Activated T-cell treated with anti-CD3 and anti-CD28 coated beads, Interleukin-2, amount 50 U/mL, for 24 hours (primary cell): ENCODE results near the gene CORIN.

Source experiments
- DNase-seq: peaks from one replicate; pipeline ENCODE4 v3.0.0-alpha.2; 2020
- H3K27ac Mint-ChIP-seq: 2 replicates; pipeline ENCODE4 v1.8.0; 2020; ENCODE audit warnings: mild to moderate bottlenecking, mixed read lengths
- H3K27me3 Mint-ChIP-seq: 2 replicates; pipeline ENCODE4 v1.8.0; 2020; ENCODE audit warnings: mixed read lengths
- H3K36me3 Mint-ChIP-seq: 2 replicates; pipeline ENCODE4 v1.8.0; 2020; ENCODE audit warnings: low read depth, mixed read lengths
- H3K4me1 Mint-ChIP-seq: 2 replicates; pipeline ENCODE4 v1.8.0; 2020; ENCODE audit warnings: low read depth, mixed read lengths
- H3K4me3 Mint-ChIP-seq: 2 replicates; pipeline ENCODE4 v1.8.0; 2020; ENCODE audit warnings: mild to moderate bottlenecking, moderate library complexity, mixed read lengths
- H3K9me3 Mint-ChIP-seq: 2 replicates; pipeline ENCODE4 v1.8.0; 2020; ENCODE audit warnings: mixed read lengths

The CORIN gene

DNA sequence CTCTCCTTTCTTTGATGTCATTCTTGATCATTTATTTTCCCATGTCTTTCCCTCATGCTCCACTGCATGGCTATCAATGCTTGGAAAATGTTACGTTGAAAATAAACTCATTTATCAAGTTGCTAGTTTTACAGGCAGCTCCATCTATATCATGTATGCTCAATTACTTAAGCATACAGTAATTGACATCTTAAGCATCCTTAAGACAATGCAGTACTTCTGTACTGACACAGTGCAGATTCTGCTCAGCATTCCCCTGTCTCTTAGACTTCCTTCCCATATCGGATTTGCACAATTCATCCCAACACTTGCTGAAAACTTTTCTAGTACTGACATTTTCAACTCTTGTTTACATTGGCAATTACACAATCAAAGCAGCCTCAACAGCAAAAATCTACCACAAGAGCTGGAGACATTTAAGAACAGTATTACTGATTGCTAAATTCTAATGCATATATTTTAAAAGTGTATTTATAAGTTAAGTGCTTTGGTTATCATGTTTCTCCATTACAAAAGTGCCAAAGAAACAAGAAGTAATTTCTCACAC is 187.2 kb downstream of the CORIN start:
- Mint-ChIP-seq H3K9me3 (no peaks in the 10 kb centered on the region), H3K27me3 (no peaks in the 10 kb centered on the region), H3K27ac (no peak overlapping the region), H3K36me3 (no peaks in the 10 kb centered on the region), H3K4me1 (no peaks in the 10 kb centered on the region), H3K4me3 (no peak overlapping the region)
- no peak for DNase-seq

DNA sequence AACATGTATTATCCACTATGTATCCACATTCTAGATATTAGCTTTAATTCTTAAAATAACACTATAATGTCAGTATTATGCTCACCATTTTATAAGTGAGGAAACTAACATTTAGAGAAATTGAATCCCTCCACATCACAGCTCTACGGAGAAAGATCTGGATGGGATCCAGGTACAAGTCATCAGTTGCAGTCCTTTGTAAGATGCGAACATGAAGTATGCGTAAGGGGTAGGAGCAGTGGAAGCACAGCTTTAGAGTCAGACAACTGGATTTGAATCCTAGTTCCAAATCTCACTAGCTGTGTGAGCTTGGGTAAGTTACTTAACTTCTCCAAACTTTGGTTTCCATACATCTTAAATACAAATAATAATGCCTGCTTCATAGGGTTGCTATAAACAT is 190.3 kb downstream of the CORIN start:
- H3K36me3 Mint-ChIP-seq, result no peaks in the 10 kb centered on the region
- H3K9me3 Mint-ChIP-seq, result no peaks in the 10 kb centered on the region
- no peak overlapping the region for H3K27ac Mint-ChIP-seq
- H3K4me1 Mint-ChIP-seq, result no peaks in the 10 kb centered on the region
- no peak for DNase-seq
- no peak overlapping the region for H3K4me3 Mint-ChIP-seq
- H3K27me3 Mint-ChIP-seq, result peaks cover 9% of the 10 kb centered on the region

DNA sequence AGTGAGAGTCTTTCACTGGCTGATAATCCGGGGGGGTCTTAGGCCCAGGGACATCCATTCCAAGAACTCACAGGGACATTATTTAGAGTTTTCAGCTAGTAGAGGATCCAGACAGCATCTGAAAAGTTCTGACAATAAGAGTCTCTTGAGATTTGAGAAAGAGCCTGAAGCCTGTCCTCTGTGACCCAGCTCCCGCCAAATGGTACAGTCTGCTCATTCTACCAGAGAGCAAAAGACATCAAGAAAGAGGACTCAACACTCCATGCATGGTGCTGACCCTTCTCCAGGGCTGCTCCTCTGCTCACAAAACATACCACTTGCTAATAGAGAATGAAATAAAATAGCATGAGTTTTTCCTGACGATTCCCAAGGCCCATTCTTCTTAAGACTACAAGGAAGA is 190.8 kb downstream of the CORIN start:
- H3K36me3 Mint-ChIP-seq, result no peaks in the 10 kb centered on the region
- H3K4me1 Mint-ChIP-seq, result no peaks in the 10 kb centered on the region
- H3K27me3 Mint-ChIP-seq, result peaks cover 11% of the 10 kb centered on the region
- no peak overlapping the region for H3K4me3 Mint-ChIP-seq
- DNase-seq, result no peak
- no peaks in the 10 kb centered on the region for H3K9me3 Mint-ChIP-seq
- H3K27ac Mint-ChIP-seq, result no peak overlapping the region

DNA sequence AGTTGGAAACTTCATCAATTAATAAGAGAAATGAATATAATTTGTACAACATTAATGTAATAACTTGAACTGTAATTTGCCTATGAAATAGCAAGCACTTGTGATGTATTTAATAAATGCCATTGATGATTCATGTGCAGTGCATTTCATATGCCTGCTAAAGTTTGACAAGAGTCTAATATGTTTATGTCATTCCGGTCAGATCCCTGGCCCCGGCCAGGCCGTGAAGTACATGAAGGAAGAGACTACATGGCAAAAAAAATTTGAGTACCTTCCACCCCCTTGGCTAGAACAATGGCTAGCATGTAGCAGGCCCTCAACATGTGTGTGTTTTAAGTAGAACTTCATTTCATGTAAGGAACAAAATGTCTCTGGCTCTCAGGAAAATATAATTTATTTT is 191.5 kb downstream of the CORIN start:
- no peaks in the 10 kb centered on the region for H3K4me1 Mint-ChIP-seq
- no peak overlapping the region for H3K27ac Mint-ChIP-seq
- no peak for DNase-seq
- no peaks in the 10 kb centered on the region for H3K36me3 Mint-ChIP-seq
- no peaks in the 10 kb centered on the region for H3K9me3 Mint-ChIP-seq
- H3K27me3 Mint-ChIP-seq, result peaks cover 11% of the 10 kb centered on the region
- no peak overlapping the region for H3K4me3 Mint-ChIP-seq

DNA sequence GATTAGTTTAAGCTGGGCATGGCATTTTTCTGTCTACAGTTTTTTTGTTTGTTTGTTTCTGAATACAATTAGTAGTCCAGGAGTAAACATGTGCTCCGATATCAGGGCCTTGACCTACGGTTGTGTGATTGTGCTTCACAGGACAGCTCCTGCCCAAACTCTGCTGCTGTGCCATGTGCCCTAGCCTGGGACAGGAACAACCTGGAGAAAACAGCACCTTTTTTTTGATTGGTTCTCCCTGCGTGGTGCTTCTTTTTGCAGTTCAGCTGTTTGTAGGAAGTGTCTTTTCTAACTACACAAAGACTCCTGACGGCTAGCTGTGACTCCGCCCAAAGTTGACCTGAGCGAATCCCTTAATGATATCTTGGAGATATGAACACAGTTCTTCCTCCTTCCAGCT is 194.0 kb downstream of the CORIN start:
- H3K27ac Mint-ChIP-seq, result no peak overlapping the region
- peaks cover 16% of the 10 kb centered on the region for H3K27me3 Mint-ChIP-seq

DNA sequence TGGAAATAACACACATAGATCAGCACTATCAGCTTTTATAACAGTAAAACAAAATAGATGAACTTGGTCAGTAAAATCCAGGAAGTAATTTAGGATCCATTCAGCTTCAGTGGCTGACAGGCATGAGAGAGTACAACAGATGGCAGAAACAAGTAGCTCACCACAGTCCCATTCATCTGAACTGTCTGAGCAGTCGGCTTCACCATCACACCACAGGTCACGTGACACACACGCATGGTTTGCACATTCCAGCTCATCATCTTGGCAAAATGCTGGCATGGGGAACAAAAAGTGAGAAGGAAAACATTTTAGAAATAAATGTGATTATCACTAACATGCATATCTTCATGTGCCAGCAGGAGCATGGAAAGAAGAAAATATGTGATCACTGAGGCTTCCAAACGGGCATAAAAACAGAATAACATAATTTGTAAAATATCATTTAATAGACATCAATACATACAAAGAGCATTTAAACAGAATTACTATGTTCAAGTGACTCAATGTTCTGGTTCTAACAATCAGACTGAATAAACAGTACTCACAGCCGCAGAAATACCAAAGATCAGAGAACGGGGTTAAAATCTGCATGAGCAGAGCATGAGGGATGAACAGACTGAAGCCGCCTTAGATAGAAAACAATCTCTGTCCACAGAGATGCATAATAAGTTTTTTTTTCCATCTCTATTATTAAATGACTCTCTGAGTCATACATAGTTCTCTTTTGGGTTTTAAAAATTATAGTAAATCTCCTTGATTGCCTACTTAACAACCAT is 194.7 kb downstream of the CORIN start:
- DNase-seq, result no peak
- Mint-ChIP-seq H3K36me3 (no peaks in the 10 kb centered on the region), H3K27me3 (peaks cover 16% of the 10 kb centered on the region), H3K9me3 (no peaks in the 10 kb centered on the region), H3K4me3 (no peak overlapping the region), H3K4me1 (no peaks in the 10 kb centered on the region), H3K27ac (no peak overlapping the region)

More for the DNA sequence above, 194.0 kb downstream of the CORIN start:
- no peaks in the 10 kb centered on the region for H3K36me3 Mint-ChIP-seq
- H3K9me3 Mint-ChIP-seq, result no peaks in the 10 kb centered on the region
- DNase-seq, result no peak
- H3K4me3 Mint-ChIP-seq, result no peak overlapping the region
- no peaks in the 10 kb centered on the region for H3K4me1 Mint-ChIP-seq

DNA sequence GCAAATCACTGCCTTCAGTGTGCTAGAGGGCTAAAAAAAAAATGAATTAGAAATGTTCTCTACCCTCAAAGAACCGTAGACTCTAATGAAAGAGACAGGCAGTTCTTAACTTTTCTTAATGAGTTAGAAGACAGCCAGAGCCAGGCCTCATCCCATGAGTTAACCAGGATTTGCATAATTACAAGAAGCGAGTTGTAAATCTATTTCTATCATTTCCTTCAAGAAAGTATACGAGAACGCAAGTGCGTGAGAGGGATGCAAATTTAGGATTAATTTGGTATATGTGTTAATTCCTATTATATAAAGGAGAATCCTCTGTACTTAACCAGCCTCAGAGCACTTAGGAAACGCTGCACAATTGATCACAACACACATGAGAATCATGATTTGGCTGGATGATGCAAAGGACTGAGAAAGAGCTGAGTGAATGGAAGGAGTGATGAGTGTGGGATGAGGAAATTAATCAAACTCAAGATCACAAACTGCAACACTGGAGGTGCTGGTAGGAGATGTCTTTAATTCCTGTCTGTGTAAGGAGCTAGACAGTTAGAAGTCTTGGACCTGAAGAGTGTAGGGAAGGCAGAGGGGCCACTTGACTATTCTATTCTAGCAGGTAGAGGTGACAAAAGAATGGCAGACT is 195.6 kb downstream of the CORIN start:
- no peak overlapping the region for H3K27ac Mint-ChIP-seq
- no peaks in the 10 kb centered on the region for H3K4me1 Mint-ChIP-seq
- DNase-seq, result no peak
- no peaks in the 10 kb centered on the region for H3K9me3 Mint-ChIP-seq
- H3K36me3 Mint-ChIP-seq, result no peaks in the 10 kb centered on the region
- peaks cover 19% of the 10 kb centered on the region for H3K27me3 Mint-ChIP-seq
- no peak overlapping the region for H3K4me3 Mint-ChIP-seq

DNA sequence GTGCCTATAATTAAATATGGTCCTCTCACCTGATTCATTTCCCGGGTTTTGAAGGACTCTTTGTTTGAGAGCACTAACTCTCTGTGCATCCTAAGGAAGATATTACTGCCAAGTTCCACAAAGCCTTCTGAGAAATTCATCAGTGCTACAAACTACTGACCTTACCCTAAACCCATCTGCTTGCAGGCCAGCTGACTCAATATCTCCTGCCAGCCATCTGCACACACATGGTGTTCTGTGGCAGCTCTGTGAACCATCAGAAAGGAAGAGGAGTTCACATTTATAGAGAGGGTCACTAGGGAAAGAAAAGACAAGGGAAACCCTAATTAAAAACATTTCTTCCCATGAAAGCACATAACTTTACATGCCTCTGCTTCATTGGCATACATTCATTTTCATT is 196.1 kb downstream of the CORIN start:
- Mint-ChIP-seq H3K36me3 (no peaks in the 10 kb centered on the region), H3K9me3 (peaks cover 4% of the 10 kb centered on the region), H3K4me1 (no peaks in the 10 kb centered on the region), H3K27me3 (peaks cover 24% of the 10 kb centered on the region), H3K4me3 (no peak overlapping the region), H3K27ac (no peak overlapping the region)
- no peak for DNase-seq

DNA sequence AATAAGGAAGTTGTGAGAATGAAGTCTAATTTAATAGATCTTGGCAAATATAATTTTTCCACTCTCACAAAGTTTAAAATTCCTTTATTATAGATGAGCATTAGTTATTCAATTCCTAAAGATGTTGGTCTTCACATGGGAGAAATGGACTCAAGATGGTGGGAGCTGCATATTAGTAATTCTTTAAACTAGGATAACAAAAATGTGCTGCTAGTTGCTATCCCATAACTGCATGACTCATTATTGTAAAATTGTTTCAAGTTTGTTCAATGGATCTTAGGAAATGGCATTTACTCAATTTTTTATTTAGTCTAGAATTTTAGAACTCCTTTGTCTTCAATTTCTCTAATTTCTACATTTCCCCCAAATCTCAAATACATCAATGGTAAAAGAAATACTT is 197.0 kb downstream of the CORIN start:
- DNase-seq, result no peak
- Mint-ChIP-seq H3K9me3 (peaks cover 6% of the 10 kb centered on the region), H3K27ac (no peak overlapping the region), H3K36me3 (no peaks in the 10 kb centered on the region), H3K27me3 (peaks cover 28% of the 10 kb centered on the region), H3K4me1 (no peaks in the 10 kb centered on the region), H3K4me3 (no peak overlapping the region)

DNA sequence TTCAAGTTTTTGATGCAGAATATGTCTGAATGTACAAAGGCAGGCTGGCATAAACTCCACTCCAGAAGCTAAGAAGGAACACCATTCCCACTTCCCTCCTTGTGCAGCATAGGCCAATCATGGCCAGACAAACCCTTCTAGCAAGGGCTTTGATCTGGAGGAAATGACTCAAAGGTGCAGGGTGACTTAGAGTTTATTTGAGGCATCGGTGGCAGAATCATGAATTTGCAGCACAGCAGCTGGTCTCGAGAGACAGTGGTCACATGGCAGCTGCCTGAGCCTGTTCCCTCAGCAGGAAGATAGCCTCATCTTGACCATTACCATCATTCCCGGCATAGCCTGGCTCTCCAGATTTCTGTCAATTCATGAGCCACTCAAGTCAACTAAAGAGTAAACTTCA is 198.3 kb downstream of the CORIN start:
- H3K4me1 Mint-ChIP-seq, result no peaks in the 10 kb centered on the region
- H3K9me3 Mint-ChIP-seq, result peaks cover 6% of the 10 kb centered on the region
- DNase-seq, result no peak
- H3K27me3 Mint-ChIP-seq, result peaks cover 25% of the 10 kb centered on the region
- H3K36me3 Mint-ChIP-seq, result no peaks in the 10 kb centered on the region
- no peak overlapping the region for H3K27ac Mint-ChIP-seq
- H3K4me3 Mint-ChIP-seq, result no peak overlapping the region

DNA sequence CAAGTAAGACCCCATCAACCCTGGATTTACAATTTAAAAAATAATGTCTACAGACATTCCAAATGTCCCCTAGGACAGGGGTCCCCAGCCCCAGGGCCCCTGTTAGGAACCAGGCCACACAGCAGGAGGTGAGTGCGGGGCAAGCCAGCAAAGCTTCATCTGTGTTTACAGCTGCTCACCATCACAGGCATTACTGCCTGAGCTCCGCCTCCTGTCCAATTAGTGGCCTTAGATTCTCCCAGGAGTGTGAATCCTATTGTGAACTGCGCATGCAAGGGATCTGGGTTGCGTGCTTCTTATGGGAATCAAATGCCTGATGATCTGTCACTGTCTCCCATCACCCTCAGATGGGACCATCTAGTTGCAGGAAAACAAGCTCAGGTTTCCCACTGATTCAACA is 206.7 kb downstream of the CORIN start:
- Mint-ChIP-seq H3K36me3 (no peaks in the 10 kb centered on the region), H3K27ac (no peak overlapping the region), H3K4me1 (no peaks in the 10 kb centered on the region), H3K27me3 (peaks cover 3% of the 10 kb centered on the region), H3K9me3 (no peaks in the 10 kb centered on the region), H3K4me3 (no peak overlapping the region)
- no peak for DNase-seq

DNA sequence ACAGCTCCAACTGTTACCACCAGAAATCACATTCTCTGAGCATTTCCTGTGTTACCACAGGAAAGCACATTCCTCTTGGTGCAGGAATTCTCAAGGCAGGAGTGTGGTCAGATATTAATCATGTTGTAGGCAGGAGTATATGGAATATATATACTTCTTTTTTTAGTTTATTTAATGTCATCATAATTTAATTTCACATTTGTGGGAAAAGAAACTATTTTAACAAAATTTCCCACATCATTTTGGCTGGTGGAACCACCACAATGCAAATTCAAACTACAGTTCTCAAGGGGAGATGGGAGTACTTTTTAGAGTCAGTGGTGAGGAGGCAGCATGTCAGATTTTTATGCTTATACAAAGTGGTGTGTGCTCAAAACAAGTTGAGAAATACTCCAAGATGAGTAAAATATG is 213.8 kb downstream of the CORIN start:
- Mint-ChIP-seq H3K36me3 (no peaks in the 10 kb centered on the region), H3K27ac (no peak overlapping the region), H3K4me3 (no peak overlapping the region), H3K9me3 (no peaks in the 10 kb centered on the region), H3K27me3 (no peaks in the 10 kb centered on the region), H3K4me1 (no peaks in the 10 kb centered on the region)
- no peak for DNase-seq

DNA sequence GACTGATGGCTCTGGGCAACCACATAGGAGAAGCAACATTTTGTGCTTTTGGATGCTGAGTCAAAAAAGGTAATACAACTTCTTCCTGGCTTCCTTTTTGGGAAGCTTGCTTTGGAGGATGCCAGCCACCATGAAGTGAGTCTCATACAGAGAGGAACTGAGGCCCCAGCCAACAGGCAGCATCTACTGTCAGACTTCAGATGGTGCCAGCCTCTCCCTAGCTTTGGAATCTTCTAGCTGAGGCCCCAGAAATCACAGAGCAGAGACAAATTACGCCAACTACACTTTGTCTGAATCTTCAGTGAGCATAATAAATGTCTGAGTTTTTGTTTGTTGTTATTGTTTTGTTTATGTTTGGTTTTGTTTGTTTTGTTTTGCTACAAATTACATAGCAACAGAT is 216.7 kb downstream of the CORIN start:
- Mint-ChIP-seq H3K36me3 (no peaks in the 10 kb centered on the region), H3K27ac (no peak overlapping the region), H3K27me3 (no peaks in the 10 kb centered on the region), H3K4me3 (no peak overlapping the region), H3K9me3 (no peaks in the 10 kb centered on the region), H3K4me1 (no peaks in the 10 kb centered on the region)
- no peak for DNase-seq

DNA sequence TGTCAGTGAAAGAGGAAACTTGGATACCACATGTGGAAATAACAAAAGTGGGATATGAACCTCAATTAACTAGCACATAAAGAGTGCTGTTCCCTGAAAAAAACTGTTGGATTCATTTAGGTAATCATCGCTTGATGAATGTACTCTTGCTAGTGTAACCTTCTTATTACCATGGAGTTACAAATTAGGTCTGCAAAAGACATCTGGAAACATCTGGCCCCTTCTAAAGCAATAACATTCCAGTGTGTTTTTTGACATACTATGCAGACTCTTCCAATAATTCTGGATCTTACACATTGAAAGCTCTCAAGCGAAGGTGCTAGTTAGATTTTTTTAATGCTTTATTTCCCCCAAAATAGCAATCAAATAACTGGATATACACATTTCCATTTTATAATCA is 218.2 kb downstream of the CORIN start:
- H3K9me3 Mint-ChIP-seq, result no peaks in the 10 kb centered on the region
- H3K36me3 Mint-ChIP-seq, result no peaks in the 10 kb centered on the region
- no peaks in the 10 kb centered on the region for H3K4me1 Mint-ChIP-seq
- H3K4me3 Mint-ChIP-seq, result no peak overlapping the region
- H3K27me3 Mint-ChIP-seq, result no peaks in the 10 kb centered on the region
- H3K27ac Mint-ChIP-seq, result no peak overlapping the region
- no peak for DNase-seq

DNA sequence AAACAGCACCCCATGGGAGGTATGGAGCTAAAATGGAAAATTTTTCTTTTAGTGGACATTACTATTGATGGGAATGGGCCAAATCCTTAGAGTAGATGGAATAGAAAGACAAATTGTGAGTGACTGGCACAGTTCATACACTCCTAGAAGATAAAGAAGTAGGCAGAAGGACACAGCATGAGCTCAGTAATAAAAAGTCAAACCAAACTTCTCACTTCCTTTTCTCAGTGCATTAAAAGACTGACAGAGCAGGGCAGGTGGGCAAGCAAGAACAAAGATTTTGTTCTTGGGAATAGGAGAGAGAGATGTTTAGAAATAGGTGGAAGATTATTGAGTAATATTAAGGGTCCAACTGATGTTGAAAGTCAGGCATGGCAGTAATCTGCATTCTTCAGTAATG is 220.3 kb downstream of the CORIN start:
- DNase-seq, result no peak
- peaks cover 4% of the 10 kb centered on the region for H3K27me3 Mint-ChIP-seq
- no peaks in the 10 kb centered on the region for H3K4me1 Mint-ChIP-seq
- H3K4me3 Mint-ChIP-seq, result no peak overlapping the region
- H3K36me3 Mint-ChIP-seq, result no peaks in the 10 kb centered on the region
- H3K9me3 Mint-ChIP-seq, result no peaks in the 10 kb centered on the region
- H3K27ac Mint-ChIP-seq, result no peak overlapping the region
